HCT116 (cell line): ENCODE measurements around the gene CRYAB. TPM values are rescaled to one million over a fixed set of nuclear protein-coding genes. Genes with fewer than 3 reads are reported as not detected.

ENCODE experiments used
- ATAC-seq: fragments of 200-7000 bp; cut with Tn5 transposase; 2 replicates; pipeline ENCODE4 v1.9.1; 2020; ENCODE audit warnings: mild to moderate bottlenecking, moderate library complexity
- Bru-seq: library from RNA; stranded (reverse); fragments of 400-500 nt; gene quantifications from one replicate; lab custom pipeline; 2021; lab: Mats Ljungman, UMichigan
- BruChase-seq, 2 experiments: library from RNA; stranded (reverse); fragments of 400-500 nt; gene quantifications; one replicate each; lab custom pipeline; 2021; lab: Mats Ljungman, UMichigan
- BruUV-seq: library from RNA; stranded (reverse); fragments of 400-500 nt; replicated peaks from 2 replicates; lab custom pipeline; 2021; lab: Mats Ljungman, UMichigan
- CTCF ChIA-PET: fragments of 300-600 bp; sonication (Branson Sonifier 250); formaldehyde crosslinking; loops from one replicate; lab custom pipeline; 2021; ENCODE audit warnings: antibody characterized with exemption; lab: Charles Lee
- POLR2A ChIA-PET: fragments of 300-600, 350-600 bp; sonication (Branson Sonifier 250); formaldehyde crosslinking; loops from one replicate; lab custom pipeline; 2021; ENCODE audit warnings: antibody characterized with exemption; lab: Charles Lee
- RAD21 ChIA-PET, 2 experiments: fragments of 300-600 bp; sonication (Branson Sonifier 250); formaldehyde crosslinking; loops; one replicate each; lab custom pipeline; 2023; ENCODE audit warnings: low total read pairs in 2 of 2; ENCODE audit not compliant: uncharacterized antibody in 2 of 2, unreplicated experiment in 2 of 2, low non-redundant PET in 1 of 2; lab: Charles Lee
- DNase-seq: peaks from one replicate; pipeline ENCODE4 v3.0.0-alpha.2; 2010; ENCODE audit warnings: low read depth, low spot score
- H2AFZ ChIP-seq: fragments of 200-600 bp; shearing (Covaris generic), sonication (generic); 2 replicates; pipeline ENCODE4 v1.6.1; 2017; ENCODE audit warnings: low read depth, mixed run types, mixed read lengths, antibody characterized with exemption, low read length; ENCODE audit not compliant: poor library complexity, severe bottlenecking
- H3K27ac ChIP-seq: 2 replicates; pipeline ENCODE4 v1.5.1; 2012; ENCODE audit warnings: low read depth, low read length
- H3K27me3 ChIP-seq: fragments of 200-600 bp; sonication (generic); 2 replicates; pipeline ENCODE4 v1.6.1; 2016; ENCODE audit warnings: mixed run types, low read length, mixed read lengths; ENCODE audit not compliant: insufficient read depth
- H3K36me3 ChIP-seq, 2 experiments: fragments of 200-500 bp in 1 of 2; fragments of 200-600 bp in 1 of 2; sonication (Bioruptor generic) in 1 of 2; sonication (generic) in 1 of 2; 2 replicates each; pipeline versions ENCODE4 v1.5.1 to v1.6.1; 2014 to 2016; ENCODE audit warnings: low read length in 2 of 2, inconsistent platforms in 1 of 2, mixed read lengths in 1 of 2, mixed run types in 1 of 2; ENCODE audit not compliant: insufficient read depth in 2 of 2, control insufficient read depth in 1 of 2
- H3K4me1 ChIP-seq, 2 experiments: fragments of 200-600 bp in 1 of 2; sonication (generic) in 1 of 2; 2 replicates each; pipeline versions ENCODE4 v1.5.1 to v1.6.1; 2012 to 2017; ENCODE audit warnings: low read length in 2 of 2, inconsistent platforms in 1 of 2, mild to moderate bottlenecking in 1 of 2, mixed read lengths in 1 of 2, mixed run types in 1 of 2, moderate library complexity in 1 of 2; ENCODE audit not compliant: insufficient read depth in 2 of 2, control insufficient read depth in 1 of 2
- H3K4me2 ChIP-seq: fragments of 200-600 bp; sonication (generic); 2 replicates; pipeline ENCODE4 v1.6.1; 2017; ENCODE audit warnings: mixed run types, low read length, mixed read lengths
- H3K4me3 ChIP-seq, 2 experiments: fragments of 200-600 bp in 1 of 2; sonication (generic) in 1 of 2; replicated peaks in 1 of 2; 2 replicates each; pipeline ENCODE4 v1.5.1; 2011 to 2016; ENCODE audit warnings: low read length in 2 of 2, control low read depth in 1 of 2, low read depth in 1 of 2, mild to moderate bottlenecking in 1 of 2, mixed read lengths in 1 of 2, mixed run types in 1 of 2
- H3K79me2 ChIP-seq: fragments of 200-600 bp; sonication (generic); 2 replicates; pipeline ENCODE4 v1.6.1; 2017; ENCODE audit warnings: mild to moderate bottlenecking, mixed run types, low read length, moderate library complexity, mixed read lengths; ENCODE audit not compliant: insufficient read depth
- H3K9ac ChIP-seq: fragments of 200-600 bp; sonication (generic); 2 replicates; pipeline ENCODE4 v1.6.1; 2016; ENCODE audit warnings: low read length, mixed read lengths
- H3K9me2 ChIP-seq: fragments of 200-600 bp; sonication (generic), shearing (Covaris generic); 2 replicates; pipeline ENCODE4 v1.6.1; 2017; ENCODE audit warnings: mixed run types, mild to moderate bottlenecking, moderate library complexity; ENCODE audit not compliant: insufficient read depth
- H3K9me3 ChIP-seq, 2 experiments: fragments of 200-500 bp in 1 of 2; fragments of 200-600 bp in 1 of 2; sonication (Bioruptor generic) in 1 of 2; sonication (generic) in 1 of 2; 2 replicates each; pipeline ENCODE4 v1.6.1; 2014 to 2017; ENCODE audit warnings: low read length in 2 of 2, mixed read lengths in 2 of 2, inconsistent platforms in 1 of 2, low read depth in 1 of 2, mild to moderate bottlenecking in 1 of 2, mixed run types in 1 of 2, moderate library complexity in 1 of 2; ENCODE audit not compliant: control insufficient read depth in 1 of 2, insufficient read depth in 1 of 2
- H4K20me1 ChIP-seq: fragments of 200-600 bp; sonication (generic), shearing (Covaris generic); 2 replicates; pipeline ENCODE4 v1.6.1; 2017; ENCODE audit warnings: mixed run types, mild to moderate bottlenecking, moderate library complexity; ENCODE audit not compliant: insufficient read depth
- CBX3 ChIP-seq: IDR thresholded peaks from 2 replicates; pipeline ENCODE4 v1.6.1; 2012; ENCODE audit warnings: low read depth
- CTCF ChIP-seq, 3 experiments: fragments of 200-600 bp in 1 of 3; sonication (generic) in 1 of 3; IDR thresholded peaks in 2 of 3; conservative IDR thresholded peaks in 1 of 3; 2 replicates each; pipeline ENCODE4 v1.5.1; 2012 to 2017; ENCODE audit warnings: low read depth in 2 of 3, low read length in 2 of 3, antibody characterized with exemption in 1 of 3, borderline replicate concordance in 1 of 3, control low read depth in 1 of 3, mild to moderate bottlenecking in 1 of 3, mixed read lengths in 1 of 3, mixed run types in 1 of 3, moderate library complexity in 1 of 3; ENCODE audit not compliant: insufficient read depth in 1 of 3
- EGR1 ChIP-seq: IDR thresholded peaks from 2 replicates; pipeline ENCODE4 v1.6.1; 2012; ENCODE audit warnings: low read depth
- ELF1 ChIP-seq: IDR thresholded peaks from 2 replicates; pipeline ENCODE4 v1.6.1; 2012; ENCODE audit warnings: low read depth, borderline replicate concordance
- EZH2 ChIP-seq: fragments of 200-600 bp; sonication (generic); IDR thresholded peaks from 2 replicates; pipeline ENCODE4 v1.6.1; 2017; ENCODE audit warnings: antibody characterized with exemption, mixed run types
- EZH2phosphoT487 ChIP-seq: fragments of 200-600 bp; IDR thresholded peaks from 2 replicates; pipeline ENCODE4 v1.6.1; 2018; ENCODE audit warnings: antibody characterized with exemption, borderline replicate concordance
- FOSL1 ChIP-seq: IDR thresholded peaks from 2 replicates; pipeline ENCODE4 v1.6.1; 2012; ENCODE audit warnings: low read depth
- JUND ChIP-seq: IDR thresholded peaks from 2 replicates; pipeline ENCODE4 v1.6.1; 2012
- MAX ChIP-seq: IDR thresholded peaks from 2 replicates; pipeline ENCODE4 v1.6.1; 2012
- REST ChIP-seq: IDR thresholded peaks from 2 replicates; pipeline ENCODE4 v1.6.1; 2012; ENCODE audit warnings: low read depth
- SIN3A ChIP-seq: IDR thresholded peaks from 2 replicates; pipeline ENCODE4 v1.6.1; 2012; ENCODE audit warnings: low read depth
- SP1 ChIP-seq: IDR thresholded peaks from 2 replicates; pipeline ENCODE4 v1.6.1; 2012; ENCODE audit warnings: low read depth
- SRF ChIP-seq: IDR thresholded peaks from 2 replicates; pipeline ENCODE4 v1.6.1; 2012; ENCODE audit warnings: low read depth
- TCF7L2 ChIP-seq: IDR thresholded peaks from 2 replicates; pipeline ENCODE4 v1.7.0; 2011; ENCODE audit warnings: borderline replicate concordance, inconsistent platforms; ENCODE audit not compliant: insufficient read depth, insufficient read length; ENCODE audit errors: extremely low read depth
- YY1 ChIP-seq: IDR thresholded peaks from 2 replicates; pipeline ENCODE4 v1.6.1; 2011; ENCODE audit warnings: low read length, low read depth, moderate library complexity, mild to moderate bottlenecking; ENCODE audit not compliant: insufficient replicate concordance; ENCODE audit errors: extremely low read depth
- ZBTB33 ChIP-seq: IDR thresholded peaks from 2 replicates; pipeline ENCODE4 v1.6.1; 2011; ENCODE audit warnings: mild to moderate bottlenecking, low read length, moderate library complexity; ENCODE audit not compliant: insufficient replicate concordance; ENCODE audit errors: extremely low read depth
- ZFX ChIP-seq: fragments of 450-650 bp; IDR thresholded peaks from 2 replicates; pipeline ENCODE4 v1.6.1; 2017
- ZNF274 ChIP-seq: fragments of 200-500 bp; sonication (Bioruptor generic); IDR thresholded peaks from 2 replicates; pipeline ENCODE4 v1.6.1; 2014; ENCODE audit warnings: mild to moderate bottlenecking, low read depth, low read length, inconsistent platforms
- intact Hi-C: fragments of 100-400 bp; cut with micrococcal nuclease; formaldehyde crosslinking; loops from 2 replicates; pipeline ENCODE4 v1.10.0; 2022
- long read RNA-seq: library from polyadenylated mRNA; unstranded; transcript quantifications from one replicate; pipeline ENCODE4 v2.0.0, GENCODE V29; 2021; ENCODE audit not compliant: unreplicated experiment
- polyA plus RNA-seq: library from polyadenylated mRNA; unstranded; fragments of >200 nt; gene quantifications from 2 replicates; pipeline ENCODE4 v1.2.1, GENCODE V29; 2012; ENCODE audit warnings: missing spikeins
- total RNA-seq: library from RNA; stranded (reverse); gene quantifications from one replicate; pipeline ENCODE4 v1.2.1, GENCODE V29; 2021; ENCODE audit not compliant: unreplicated experiment

Gene CRYAB
- total RNA-seq: not detected
- polyA plus RNA-seq: not detected in 2 replicates
- Bru-seq, nascent RNA: percentile 8 among the genes with signal in this experiment
- percentile 9 among the genes with signal in this experiment for BruChase-seq, experiment 1, labeled RNA remaining after a 6-hour chase
- not detected for BruChase-seq, experiment 2, labeled RNA remaining after a 2-hour chase
- long read RNA-seq: 0 reads

- no peaks in the 10 kb centered on the region; a peak in 1 of 4 replicates for H3K4me1 ChIP-seq
- no peaks in the 10 kb centered on the region for H3K79me2 ChIP-seq
- ChIA-PET CTCF (interaction anchor here (1.7 kb wide), 1 partner anchor 15 kb away, joined by 4 read pairs; no protein-coding TSS in a partner anchor), RAD21 (no interaction called here), POLR2A (no interaction called here)
- H3K9me2 ChIP-seq: no peaks in the 10 kb centered on the region
- no peaks in the 10 kb centered on the region for H3K9me3 ChIP-seq
- no peak within 1 kb of the TSS for H3K27ac ChIP-seq
- H3K4me2 ChIP-seq: no peak within 1 kb of the TSS
- no TSS peak for BruUV-seq
- intact Hi-C loops: no loop called here
- H3K36me3 ChIP-seq: no peaks in the 10 kb centered on the region
- H3K27me3 ChIP-seq: peaks cover 12% of the 10 kb centered on the region; the same call in 1 of the 2 replicates
- H3K4me3 ChIP-seq: no peak within 1 kb of the TSS
- ATAC-seq: no peak
- no peak for DNase-seq
- H3K9ac ChIP-seq: no peak within 1 kb of the TSS
- H4K20me1 ChIP-seq: no peaks in the 10 kb centered on the region
- H2AFZ ChIP-seq: no peak within 1 kb of the TSS
- TF ChIP-seq EZH2phosphoT487 (no peak), EGR1 (no peak), ZFX (no peak), REST (no peak), ELF1 (no peak), CBX3 (no peak), CTCF (IDR thresholded peaks at IDR 0.05 in 2 of 3, conservative IDR thresholded peaks at IDR 0.05 in 1 of 3; ENCODE audit: borderline replicate concordance in 1 of 3, insufficient read depth in 1 of 3, low read depth in 2 of 3, low read length in 2 of 3) (no peak), TCF7L2 (no peak), SRF (no peak), YY1 (no peak), ZNF274 (no peak), MAX (no peak), SIN3A (no peak), FOSL1 (no peak), JUND (no peak), SP1 (no peak), ZBTB33 (no peak), EZH2 (no peak)
Measured at GRCh38 chr11:111911563-111912401, at the start of gene CRYAB. CRYAB (minus strand) TSS chr11:111911770; CDS start chr11:111911724, 46 bp downstream.
